PC-9 (cell line): ENCODE measurements around the gene EDEM1. TPM values are rescaled to one million over a fixed set of nuclear protein-coding genes. Genes with fewer than 3 reads are reported as not detected.
"Not testable (repeated sequence)": the region's sequence is repeated elsewhere in the genome, so short reads cannot be mapped to it uniquely, and the experiment has no call there.

ENCODE experiments used
- BruUV-seq: library from RNA; stranded (reverse); fragments of 400-500 nt; replicated peaks from 2 replicates; lab custom pipeline; 2021; lab: Mats Ljungman, UMichigan
- CTCF ChIA-PET: fragments of 300-600 bp; sonication (Branson Sonifier 250); formaldehyde crosslinking; loops from one replicate; lab custom pipeline; 2022; ENCODE audit warnings: antibody characterized with exemption; lab: Charles Lee
- POLR2A ChIA-PET: fragments of 300-600 bp; sonication (Branson Sonifier 250); formaldehyde crosslinking; loops from one replicate; lab custom pipeline; 2022; ENCODE audit warnings: antibody characterized with exemption; ENCODE audit not compliant: unreplicated experiment; lab: Charles Lee
- DNase-seq, 2 experiments: peaks; one replicate each; pipeline versions ENCODE4 v3.0.0 to v3.0.0-alpha.2; 2015 to 2022; ENCODE audit warnings: mixed read lengths in 1 of 2
- H2AFZ ChIP-seq: fragments of 200-600 bp; sonication (generic); 2 replicates; pipeline ENCODE4 v1.8.1; 2017; ENCODE audit warnings: antibody characterized with exemption
- H3F3A ChIP-seq: fragments of 200-600 bp; sonication (generic); 2 replicates; pipeline ENCODE4 v1.8.1; 2017; ENCODE audit warnings: antibody characterized with exemption, mild to moderate bottlenecking, low read depth; ENCODE audit not compliant: insufficient read depth
- H3K27ac ChIP-seq: fragments of 200-600 bp; sonication (generic); 2 replicates; pipeline ENCODE4 v1.6.1; 2016; ENCODE audit warnings: mixed run types
- H3K27me3 ChIP-seq: fragments of 200-600 bp; sonication (generic); 2 replicates; pipeline ENCODE4 v1.6.1; 2016; ENCODE audit warnings: low read depth, mixed run types; ENCODE audit not compliant: insufficient read depth
- H3K36me3 ChIP-seq: fragments of 200-600 bp; sonication (generic); 2 replicates; pipeline ENCODE4 v1.6.1; 2016; ENCODE audit warnings: low read depth, mixed run types
- H3K4me1 ChIP-seq: fragments of 200-600 bp; sonication (generic); replicated peaks from 2 replicates; pipeline ENCODE4 v1.6.1; 2016; ENCODE audit warnings: mixed run types; ENCODE audit not compliant: insufficient read depth
- H3K4me2 ChIP-seq: fragments of 200-600 bp; sonication (generic); 2 replicates; pipeline ENCODE4 v1.6.1; 2017; ENCODE audit warnings: mixed run types
- H3K4me3 ChIP-seq: fragments of 200-600 bp; sonication (generic); 2 replicates; pipeline ENCODE4 v1.6.1; 2016; ENCODE audit warnings: mixed run types
- H3K79me2 ChIP-seq: fragments of 200-600 bp; sonication (generic); 2 replicates; pipeline ENCODE4 v1.6.1; 2017; ENCODE audit warnings: low read depth, mixed run types
- H3K9me2 ChIP-seq: fragments of 200-600 bp; sonication (generic); 2 replicates; pipeline ENCODE4 v1.8.1; 2017; ENCODE audit warnings: mild to moderate bottlenecking; ENCODE audit not compliant: insufficient read depth
- H3K9me3 ChIP-seq: fragments of 200-600 bp; sonication (generic); 2 replicates; pipeline ENCODE4 v1.8.1; 2016; ENCODE audit warnings: low read depth; ENCODE audit not compliant: insufficient read depth
- H4K20me1 ChIP-seq: fragments of 200-600 bp; sonication (generic); 2 replicates; pipeline ENCODE4 v1.8.1; 2017; ENCODE audit not compliant: insufficient read depth
- EZH2 ChIP-seq: fragments of 200-600 bp; sonication (generic); IDR thresholded peaks from 2 replicates; pipeline ENCODE4 v1.8.0; 2017; ENCODE audit warnings: antibody characterized with exemption, low read depth
- intact Hi-C: fragments of 100-400 bp; cut with micrococcal nuclease; formaldehyde crosslinking; loops from one replicate; pipeline ENCODE4 v1.10.0; 2022; ENCODE audit not compliant: unreplicated experiment
- total RNA-seq: library from RNA; stranded (reverse); gene quantifications from 2 replicates; pipeline ENCODE4 v1.2.3, GENCODE V29; 2021
- TF ChIP-seq, protein P1 (sequence below): fragments of 200-600 bp; sonication (generic); conservative IDR thresholded peaks from 2 replicates; pipeline ENCODE4 v1.6.1; 2017; ENCODE audit warnings: mixed run types, antibody characterized with exemption, mild to moderate bottlenecking, moderate library complexity

The EDEM1 gene
- total RNA-seq, 1 experiment from 2014 or later: 55.9 TPM

DNA sequence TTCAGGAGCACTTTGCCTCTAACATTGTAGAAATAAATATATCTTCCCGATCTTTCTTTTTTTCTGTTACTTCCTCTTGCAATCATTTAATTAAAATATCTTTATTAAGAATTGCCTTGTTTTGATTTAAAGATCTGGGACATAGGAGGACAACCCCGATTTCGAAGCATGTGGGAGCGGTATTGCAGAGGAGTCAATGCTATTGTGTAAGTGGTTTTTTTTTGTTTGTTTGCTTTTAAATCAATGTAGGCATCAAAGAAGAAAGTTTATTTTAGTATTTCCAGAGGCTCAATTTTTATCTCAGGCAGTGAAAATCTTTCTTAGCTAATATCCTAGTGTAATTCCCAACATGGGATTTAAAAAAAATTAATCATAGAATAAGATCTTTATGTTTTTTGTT lies 15.5 kb upstream of the EDEM1 start:
- Histone ChIP-seq H3K4me3 (no peak overlapping the region), H3K79me2 (peaks cover 14% of the 10 kb centered on the region; the same call in 1 of the 2 replicates), H3K27me3 (no peaks in the 10 kb centered on the region), H3K4me2 (no peak overlapping the region), H3F3A (no peaks in the 10 kb centered on the region; the same call in 1 of the 2 replicates), H3K9me2 (no peaks in the 10 kb centered on the region), H2AFZ (no peak overlapping the region), H3K36me3 (no peaks in the 10 kb centered on the region), H4K20me1 (peaks cover 3% of the 10 kb centered on the region; the same call in 1 of the 2 replicates), H3K27ac (no peak overlapping the region), H3K4me1 (no peaks in the 10 kb centered on the region), H3K9me3 (no peaks in the 10 kb centered on the region)
- BruUV-seq: no TSS peak
- DNase-seq: no peak
- intact Hi-C loops: no loop called here
- TF ChIP-seq EZH2: no peak
- TF ChIP-seq, protein P1, sequence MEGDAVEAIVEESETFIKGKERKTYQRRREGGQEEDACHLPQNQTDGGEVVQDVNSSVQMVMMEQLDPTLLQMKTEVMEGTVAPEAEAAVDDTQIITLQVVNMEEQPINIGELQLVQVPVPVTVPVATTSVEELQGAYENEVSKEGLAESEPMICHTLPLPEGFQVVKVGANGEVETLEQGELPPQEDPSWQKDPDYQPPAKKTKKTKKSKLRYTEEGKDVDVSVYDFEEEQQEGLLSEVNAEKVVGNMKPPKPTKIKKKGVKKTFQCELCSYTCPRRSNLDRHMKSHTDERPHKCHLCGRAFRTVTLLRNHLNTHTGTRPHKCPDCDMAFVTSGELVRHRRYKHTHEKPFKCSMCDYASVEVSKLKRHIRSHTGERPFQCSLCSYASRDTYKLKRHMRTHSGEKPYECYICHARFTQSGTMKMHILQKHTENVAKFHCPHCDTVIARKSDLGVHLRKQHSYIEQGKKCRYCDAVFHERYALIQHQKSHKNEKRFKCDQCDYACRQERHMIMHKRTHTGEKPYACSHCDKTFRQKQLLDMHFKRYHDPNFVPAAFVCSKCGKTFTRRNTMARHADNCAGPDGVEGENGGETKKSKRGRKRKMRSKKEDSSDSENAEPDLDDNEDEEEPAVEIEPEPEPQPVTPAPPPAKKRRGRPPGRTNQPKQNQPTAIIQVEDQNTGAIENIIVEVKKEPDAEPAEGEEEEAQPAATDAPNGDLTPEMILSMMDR: no peak
- CTCF ChIA-PET: no interaction called here
- POLR2A ChIA-PET: no interaction called here

DNA sequence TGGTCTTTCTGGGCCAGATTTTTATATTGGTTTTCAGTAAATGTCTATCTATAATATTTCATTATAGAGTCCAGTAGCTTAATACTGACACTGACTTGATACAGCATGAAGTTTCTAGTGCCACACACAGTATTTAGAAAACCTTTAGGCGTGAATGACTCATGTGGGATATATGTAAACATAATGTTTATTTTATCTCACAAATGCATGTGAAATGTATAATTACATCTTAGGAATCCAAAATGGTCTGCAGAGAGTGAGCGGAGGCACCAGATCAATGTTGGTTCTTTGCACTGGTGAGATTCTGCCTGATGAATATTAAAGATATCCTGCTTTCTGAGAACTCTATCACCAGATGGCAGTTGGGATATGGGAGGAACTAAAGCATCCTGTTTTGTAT lies 8.5 kb upstream of the EDEM1 start:
- H2AFZ ChIP-seq, H3K4me1 ChIP-seq, H3K4me3 ChIP-seq, intact Hi-C loops, H4K20me1 ChIP-seq, DNase-seq, H3K27me3 ChIP-seq, H3K27ac ChIP-seq, BruUV-seq, H3K79me2 ChIP-seq, H3F3A ChIP-seq, CTCF ChIA-PET, H3K36me3 ChIP-seq, H3K9me2 ChIP-seq, H3K4me2 ChIP-seq, H3K9me3 ChIP-seq: not testable (repeated sequence)
- POLR2A ChIA-PET: interaction anchor here (0.7 kb wide), 1 partner anchor 1998 kb away, joined by 3 read pairs; no protein-coding TSS in a partner anchor

DNA sequence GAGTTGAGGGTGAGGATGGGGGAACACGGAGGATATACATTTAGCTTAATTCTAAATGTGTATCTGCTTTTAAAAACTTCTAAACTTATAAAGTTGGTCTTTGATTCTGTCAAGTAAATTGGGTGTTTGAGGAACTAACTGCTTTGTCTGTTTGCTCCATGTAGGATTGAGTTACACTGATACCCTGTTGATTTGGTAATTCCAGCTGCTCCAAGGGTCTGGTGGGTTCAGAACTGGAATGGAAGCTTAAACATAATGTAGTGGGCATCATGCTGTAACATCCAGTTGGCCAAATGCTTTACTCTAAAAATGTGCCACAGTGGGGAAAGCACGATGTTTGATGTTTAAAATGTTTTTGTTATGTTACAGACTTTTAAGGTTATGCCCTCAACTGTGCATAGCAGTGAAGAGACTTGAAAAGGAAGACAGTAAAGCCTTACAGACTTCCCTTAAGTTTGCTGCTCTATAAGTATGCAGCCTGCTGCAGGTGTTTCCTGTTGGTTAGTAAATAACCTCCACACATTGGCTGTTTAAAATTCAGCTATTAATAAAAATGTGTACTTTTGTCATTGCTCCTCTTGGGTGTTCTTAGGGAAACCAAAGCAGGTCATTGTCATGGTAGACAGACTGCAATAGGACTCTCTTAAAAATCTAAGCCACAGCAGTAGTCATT lies 5.9 kb upstream of the EDEM1 start:
- H3K27ac ChIP-seq: no peak overlapping the region
- H3K4me3 ChIP-seq: no peak overlapping the region
- H3K27me3 ChIP-seq: no peaks in the 10 kb centered on the region
- ChIA-PET POLR2A (no interaction called here), CTCF (no interaction called here)
- no peaks in the 10 kb centered on the region; the same call in 1 of the 2 replicates for H3K36me3 ChIP-seq
- no peak for DNase-seq
- no peak for TF ChIP-seq EZH2
- TF ChIP-seq, protein P1: no peak
- intact Hi-C loops: no loop called here
- no peaks in the 10 kb centered on the region for H3K79me2 ChIP-seq
- H3K4me1 ChIP-seq: no peaks in the 10 kb centered on the region
- no peaks in the 10 kb centered on the region for H4K20me1 ChIP-seq
- no peak overlapping the region for H3K4me2 ChIP-seq
- 0 out of 2 replicates have a peak, but pooled peaks cover 5% of the 10 kb centered on the region for H3F3A ChIP-seq
- no peak overlapping the region for H2AFZ ChIP-seq
- no peaks in the 10 kb centered on the region for H3K9me3 ChIP-seq
- no peaks in the 10 kb centered on the region for H3K9me2 ChIP-seq
- BruUV-seq: no TSS peak

DNA sequence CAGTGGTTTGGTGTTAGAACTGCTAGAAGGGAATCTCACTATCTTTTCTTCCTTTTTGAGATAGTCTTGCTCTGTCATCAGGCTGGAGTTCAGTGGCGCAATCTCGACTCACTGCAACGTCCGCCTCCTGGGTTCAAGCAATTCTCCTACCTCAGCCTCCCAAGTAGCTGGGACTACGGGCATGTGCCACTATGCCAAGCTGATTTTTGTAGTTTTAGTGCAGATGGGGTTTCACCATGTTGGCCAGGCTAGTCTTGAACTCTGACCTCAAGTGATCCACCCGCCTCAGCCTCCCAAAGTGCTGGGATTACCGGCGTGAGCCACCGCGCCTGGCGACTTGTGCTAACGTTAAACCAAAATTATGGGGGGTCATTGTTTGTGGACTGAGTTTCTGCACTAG lies 3.8 kb upstream of the EDEM1 start:
- BruUV-seq, H3K9me3 ChIP-seq, H2AFZ ChIP-seq, H3K27ac ChIP-seq, H3K4me1 ChIP-seq, CTCF ChIA-PET, POLR2A ChIA-PET, H3K36me3 ChIP-seq, H3K4me3 ChIP-seq, H3K79me2 ChIP-seq, H3K9me2 ChIP-seq, intact Hi-C loops, H3F3A ChIP-seq, H3K4me2 ChIP-seq, H3K27me3 ChIP-seq, DNase-seq, H4K20me1 ChIP-seq: not testable (repeated sequence)
